HG03571 (cell line): ENCODE measurements around the gene PLBD2.

ENCODE experiments used
- ATAC-seq: cut with Tn5 transposase; IDR thresholded peaks from one replicate; pipeline ENCODE4 v1.9.1; 2021; ENCODE audit not compliant: unreplicated experiment

Gene PLBD2

GRCh38 chr12:113439606-113440030 is 81.2 kb downstream of the PLBD2 start:
- no peak for ATAC-seq

- no peak for ATAC-seq
Observed at GRCh38 chr12:113440336-113440735, 81.9 kb downstream of the PLBD2 start.
